Activated T-helper 1 cell treated with anti-CD3 and anti-CD28 coated beads, Interleukin-2, amount 50 U/mL, for 16 hours (primary cell): Measurements from ENCODE around the gene CEP295NL.
"Not testable (repeated sequence)": the region's sequence is repeated elsewhere in the genome, so short reads cannot be mapped to it uniquely, and the experiment has no call there.

Experiments used
- DNase-seq, 2 donors: peaks; one replicate each; pipeline ENCODE4 v3.0.0-alpha.2; 2020; ENCODE audit warnings: low read depth in 1 of 2, low spot score in 1 of 2

The CEP295NL gene

DNA sequence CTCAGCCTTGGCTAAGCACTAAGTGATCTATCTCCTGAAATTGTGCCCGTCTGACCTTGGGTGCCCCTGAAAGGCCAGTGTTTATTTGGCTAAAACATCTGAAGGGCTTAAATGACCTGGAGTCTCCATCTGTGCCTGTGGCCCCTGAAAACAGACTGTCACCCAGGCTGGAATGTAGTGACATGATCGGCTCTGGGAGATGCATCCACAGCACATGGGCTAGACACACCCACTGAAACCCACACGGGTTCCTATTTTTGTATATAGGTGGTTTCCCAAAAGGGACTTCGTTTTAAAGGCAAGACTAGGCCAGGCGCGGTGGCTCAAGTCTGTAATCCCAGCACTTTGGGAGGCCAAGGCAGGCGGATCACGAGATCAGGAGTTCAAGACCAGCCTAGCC, 13.5 kb downstream of the CEP295NL start:
- DNase-seq, result no peak

DNA sequence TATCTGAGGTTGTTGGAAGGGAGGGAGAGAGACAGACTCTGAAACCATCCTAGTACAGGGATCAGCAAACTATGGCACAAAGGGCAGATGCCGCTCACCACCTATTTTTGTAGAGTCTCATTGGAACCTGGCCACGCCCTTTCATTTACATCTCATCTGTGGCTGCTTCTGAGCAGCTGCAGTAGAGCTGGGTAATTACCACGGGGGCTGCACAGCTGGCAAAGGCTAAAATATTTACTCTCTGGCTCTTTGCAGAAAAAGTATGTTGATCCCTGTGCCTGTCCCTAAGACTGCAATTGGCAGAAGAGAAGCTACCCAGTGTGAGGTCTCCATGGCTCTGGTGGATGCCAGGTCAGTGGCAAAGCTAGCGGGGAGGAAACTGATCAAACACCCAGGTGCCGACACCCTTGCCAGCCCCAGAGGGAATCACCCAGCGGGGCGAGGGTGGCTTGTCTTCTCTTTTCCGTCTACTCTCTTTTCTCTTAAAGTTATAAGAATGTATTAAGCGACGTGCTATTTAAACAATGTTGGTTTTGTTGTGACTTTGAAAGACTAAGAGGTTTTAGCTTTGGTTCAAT, 14.0 kb downstream of the CEP295NL start:
- DNase-seq, result no peak

DNA sequence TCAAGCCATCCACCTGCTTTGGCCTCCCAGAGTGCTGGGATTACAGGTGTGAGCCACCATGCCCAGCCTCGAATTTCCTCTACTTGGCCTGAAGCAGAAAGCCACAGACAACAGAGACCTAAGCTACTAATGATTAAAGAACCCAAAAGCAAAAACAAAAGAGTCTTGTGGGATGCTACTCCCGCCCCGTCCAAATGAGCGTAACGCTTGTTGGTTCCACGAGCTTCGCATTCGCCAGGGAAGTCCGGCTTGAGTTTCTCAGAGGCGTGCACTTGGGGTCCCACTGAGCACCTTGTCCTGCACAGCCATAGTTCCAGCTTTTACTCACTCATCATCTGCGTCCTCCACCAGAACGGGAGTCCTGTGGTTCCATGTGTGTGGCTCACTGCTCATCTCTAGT, 16.0 kb downstream of the CEP295NL start:
- no peak for DNase-seq

DNA sequence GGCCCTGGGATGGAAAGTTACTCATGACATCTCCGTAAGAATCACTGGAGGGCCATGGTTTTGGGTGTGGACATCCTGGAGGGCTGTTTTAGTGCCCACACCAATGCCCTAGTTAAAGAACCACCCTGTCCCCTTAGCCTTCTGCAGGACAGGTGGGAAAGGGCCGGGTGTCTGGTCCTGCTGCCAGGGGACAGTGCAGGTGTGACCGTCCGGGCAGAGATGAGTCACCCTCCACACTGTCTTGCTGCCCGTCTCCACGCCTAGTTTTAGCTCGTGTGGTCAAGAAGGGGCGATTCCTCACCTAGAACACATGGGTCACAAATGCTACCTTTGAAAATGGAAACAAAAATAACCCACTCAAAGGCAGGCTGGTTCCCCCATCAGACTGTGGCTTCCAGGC, 17.0 kb downstream of the CEP295NL start:
- no peak for DNase-seq

DNA sequence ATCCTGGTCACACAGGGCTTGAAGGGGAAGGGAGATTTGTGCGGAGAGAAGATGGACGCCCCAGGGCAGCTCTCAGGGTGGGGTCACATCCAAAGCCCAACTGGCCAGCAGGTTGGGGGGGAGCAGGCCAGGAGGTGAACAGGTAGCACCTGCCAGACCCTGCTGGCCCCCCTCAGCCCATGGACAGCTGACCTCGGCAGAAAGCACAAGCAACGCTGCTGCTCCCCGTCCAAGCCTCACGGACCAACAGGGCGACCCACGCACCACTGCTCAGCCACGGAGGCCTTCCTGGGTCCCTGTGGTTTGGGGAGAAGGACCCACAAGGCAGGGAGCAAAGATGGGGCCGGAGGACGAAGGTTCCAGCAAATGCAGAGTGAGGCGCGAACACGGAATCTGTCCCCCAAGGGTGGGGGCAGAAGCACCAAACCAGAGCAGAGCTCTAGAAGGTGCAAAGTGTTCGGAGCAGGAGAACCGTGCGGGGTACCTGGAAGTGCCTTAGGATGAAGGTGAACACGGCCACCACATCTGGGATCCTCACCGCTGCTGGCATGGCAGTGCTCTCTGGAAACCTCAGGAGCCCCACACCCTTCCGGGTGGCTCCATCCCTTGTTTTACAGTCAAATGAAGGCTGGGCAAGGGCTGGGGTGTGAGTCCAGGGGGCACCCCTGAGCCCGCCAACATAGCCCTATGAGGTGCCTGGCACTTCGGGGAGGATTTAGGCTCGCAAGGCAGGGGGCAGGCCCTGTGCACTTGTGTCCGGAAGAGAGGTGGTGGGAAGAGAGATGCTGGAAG, 17.9 kb downstream of the CEP295NL start:
- DNase-seq, result no peak

DNA sequence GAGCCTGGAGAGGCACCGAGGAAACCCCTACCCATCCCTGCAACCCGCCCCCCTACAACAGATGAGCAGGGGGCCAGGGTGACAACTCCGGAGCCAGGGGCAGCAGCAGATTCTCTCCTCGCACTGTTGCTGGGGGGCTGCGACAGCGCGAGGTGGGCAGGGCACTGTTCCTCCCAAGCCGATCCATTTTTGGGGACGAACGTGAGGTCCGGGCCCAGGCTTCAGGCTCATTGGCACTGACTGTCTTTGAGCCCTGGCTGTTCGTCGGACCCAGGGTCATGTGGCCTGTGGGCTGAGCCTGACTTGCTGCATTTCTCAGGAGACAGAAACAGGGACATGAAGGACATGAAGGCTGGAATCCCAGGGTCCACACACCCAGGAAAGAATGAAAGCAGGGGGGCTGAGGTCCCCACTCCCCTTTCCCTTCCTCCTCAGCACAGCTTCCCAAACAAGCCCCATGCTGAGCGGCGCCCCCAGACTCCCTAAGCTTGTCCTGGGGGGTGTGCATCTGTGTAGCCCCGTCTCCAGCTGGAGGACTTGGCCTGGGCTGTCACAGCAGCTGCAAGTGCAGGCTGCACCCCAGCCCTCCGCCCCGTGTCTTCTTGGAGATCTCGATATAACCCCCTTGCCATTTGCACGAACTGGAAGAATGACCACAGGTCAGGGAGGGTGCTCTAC, 18.7 kb downstream of the CEP295NL start:
- DNase-seq, result no peak

DNA sequence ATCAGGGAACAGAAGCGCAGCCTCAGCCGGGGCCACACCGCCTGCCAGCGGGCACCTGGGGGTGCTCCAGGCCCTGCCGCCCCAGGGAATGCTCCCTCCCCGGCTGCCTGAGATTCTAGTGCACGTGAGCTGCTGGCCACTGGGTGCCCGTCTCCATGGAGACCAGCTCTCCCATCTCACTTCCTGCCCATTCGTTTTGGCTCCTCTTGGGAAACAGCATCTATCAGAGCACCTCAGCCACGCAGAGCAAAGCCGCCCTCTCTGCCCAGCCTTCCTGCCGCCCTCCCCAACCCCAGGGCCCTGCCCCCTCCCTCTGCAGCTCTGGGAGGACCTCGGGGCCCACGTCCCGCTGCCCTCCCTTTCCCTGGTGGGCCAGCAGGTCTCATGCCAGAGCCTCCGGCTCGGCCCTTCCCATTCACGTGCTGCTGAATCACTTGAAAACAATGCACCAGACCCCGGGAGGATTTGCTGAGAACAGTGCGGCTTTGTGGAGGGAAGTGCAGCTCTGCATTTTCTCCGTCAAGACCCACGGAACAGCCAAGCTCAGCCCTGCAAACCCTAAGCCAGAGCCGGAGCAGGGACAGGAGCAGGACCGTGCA, 19.4 kb downstream of the CEP295NL start:
- DNase-seq, result no peak

DNA sequence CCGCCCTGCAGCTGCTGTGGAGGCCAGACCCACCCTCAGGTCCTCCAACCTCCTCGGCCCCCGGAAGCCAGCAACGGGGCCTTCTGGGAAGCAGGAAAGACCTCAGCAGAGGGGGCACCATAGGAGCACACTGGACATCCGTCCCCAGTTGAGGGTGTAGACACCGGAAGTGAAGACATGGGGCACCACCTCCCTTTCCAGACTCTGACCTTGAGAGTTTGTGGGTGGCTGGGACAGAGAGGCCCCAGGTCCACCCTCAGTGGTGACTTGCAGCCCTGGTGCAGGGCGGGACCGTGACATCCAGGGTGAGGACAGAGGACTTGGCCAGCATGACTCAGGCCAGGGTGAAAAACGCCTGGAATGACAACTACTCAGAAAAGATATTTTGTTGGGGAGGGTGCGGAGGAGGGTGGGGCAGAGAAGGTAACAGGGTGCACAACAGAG, 19.9 kb downstream of the CEP295NL start:
- no peak for DNase-seq

DNA sequence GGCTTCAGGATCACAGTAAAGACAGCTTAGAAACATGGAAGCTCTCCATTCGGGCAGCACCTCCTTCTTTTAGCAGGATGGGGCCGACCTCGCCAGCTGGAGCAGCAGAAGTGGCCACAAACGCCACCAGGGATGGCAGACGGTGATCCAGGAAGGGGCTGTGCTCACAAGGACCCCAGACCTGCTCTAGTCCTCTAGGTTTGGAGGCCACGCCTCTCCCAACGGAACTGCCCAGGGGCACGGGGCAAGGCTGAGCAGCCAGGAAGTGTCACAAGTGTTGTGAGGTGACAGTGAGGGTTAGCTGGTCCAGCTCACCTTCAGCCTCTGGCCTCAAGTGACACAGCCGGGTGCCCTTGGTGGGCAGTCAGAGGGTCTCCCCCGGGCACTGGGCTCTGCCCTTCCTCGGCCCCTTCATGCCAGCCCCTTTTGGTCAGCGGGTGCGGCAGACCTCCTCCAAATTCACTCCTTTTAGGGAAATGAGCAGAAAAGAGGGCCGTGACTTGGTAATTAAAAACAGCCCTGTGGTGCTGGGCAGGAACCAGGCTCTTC, 20.4 kb downstream of the CEP295NL start:
- DNase-seq, result no peak

DNA sequence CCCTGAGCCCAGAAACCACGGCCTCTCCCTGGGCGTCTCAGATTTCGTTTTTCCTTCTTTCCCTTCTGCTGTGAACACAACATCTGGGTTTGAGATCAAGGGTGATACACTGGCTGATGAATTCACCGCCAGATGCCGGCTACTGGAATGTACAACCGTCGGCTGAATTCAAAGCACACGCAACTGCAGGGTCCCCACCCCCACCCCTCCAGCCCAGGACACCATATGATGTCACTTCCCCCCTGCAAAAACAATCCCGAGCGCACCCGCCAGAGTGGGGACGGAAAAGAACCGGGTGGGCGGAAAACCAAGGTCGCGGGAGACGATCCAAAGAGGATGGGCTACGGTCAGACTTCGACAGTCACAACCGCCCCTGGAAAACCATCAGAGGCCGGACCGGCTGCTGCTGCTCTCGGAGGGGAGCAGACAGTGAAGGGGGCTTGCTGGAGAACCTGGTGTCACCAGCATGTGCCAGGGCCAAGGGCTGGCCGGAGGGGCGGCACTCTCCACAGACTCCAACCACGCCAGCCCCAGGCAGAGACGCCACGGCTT, 23.3 kb downstream of the CEP295NL start:
- no peak for DNase-seq

DNA sequence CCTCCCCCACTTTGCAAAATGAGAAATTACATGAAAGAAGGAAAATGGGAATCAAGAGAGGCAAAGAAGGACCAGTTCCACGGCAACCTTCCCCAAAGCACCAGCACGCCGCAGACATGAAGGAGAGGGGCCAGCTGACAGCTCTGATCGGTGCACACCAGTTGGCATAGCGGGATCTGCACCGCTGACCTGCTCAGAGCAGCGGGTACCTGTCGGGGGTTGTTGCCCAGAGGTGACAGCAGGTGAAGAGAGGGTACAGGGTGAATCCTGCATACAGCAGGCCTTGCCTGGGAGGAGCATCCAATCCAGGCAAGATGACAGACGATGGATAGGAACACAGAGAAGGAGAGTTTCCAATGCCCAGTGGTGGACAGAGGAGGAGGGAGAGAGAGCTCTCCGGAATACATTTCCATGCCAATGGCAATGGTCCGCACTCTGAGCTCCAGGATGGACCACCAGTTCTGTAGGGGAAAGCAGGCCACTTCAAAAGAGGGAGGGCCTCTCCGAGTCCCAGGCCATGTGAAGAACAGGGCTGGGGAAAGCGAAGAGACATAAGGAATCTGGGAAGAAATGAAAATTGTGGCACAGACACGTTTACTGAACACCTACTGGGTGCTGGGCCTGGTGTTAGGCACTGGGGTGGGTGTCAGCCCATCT, 24.0 kb downstream of the CEP295NL start:
- no peak for DNase-seq

DNA sequence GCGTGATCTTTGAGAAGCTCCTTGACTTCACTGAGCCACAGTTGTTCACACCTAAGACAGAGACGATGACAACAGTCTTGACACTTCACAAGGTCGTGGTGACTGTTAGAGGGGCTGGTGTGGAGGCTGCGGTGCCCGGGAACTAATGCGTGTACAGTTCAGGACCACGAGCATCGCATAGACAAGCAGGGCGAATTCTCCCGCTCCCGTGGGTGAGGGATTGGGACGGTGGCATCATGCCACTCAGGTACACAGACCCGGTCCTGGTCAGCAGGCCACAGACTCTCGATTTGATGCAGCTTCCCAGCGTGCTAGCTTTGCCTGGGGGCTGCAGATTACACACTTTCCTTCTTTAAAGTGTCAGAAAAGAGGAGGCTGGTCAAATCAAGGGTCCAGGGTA, 24.7 kb downstream of the CEP295NL start:
- DNase-seq, result no peak

DNA sequence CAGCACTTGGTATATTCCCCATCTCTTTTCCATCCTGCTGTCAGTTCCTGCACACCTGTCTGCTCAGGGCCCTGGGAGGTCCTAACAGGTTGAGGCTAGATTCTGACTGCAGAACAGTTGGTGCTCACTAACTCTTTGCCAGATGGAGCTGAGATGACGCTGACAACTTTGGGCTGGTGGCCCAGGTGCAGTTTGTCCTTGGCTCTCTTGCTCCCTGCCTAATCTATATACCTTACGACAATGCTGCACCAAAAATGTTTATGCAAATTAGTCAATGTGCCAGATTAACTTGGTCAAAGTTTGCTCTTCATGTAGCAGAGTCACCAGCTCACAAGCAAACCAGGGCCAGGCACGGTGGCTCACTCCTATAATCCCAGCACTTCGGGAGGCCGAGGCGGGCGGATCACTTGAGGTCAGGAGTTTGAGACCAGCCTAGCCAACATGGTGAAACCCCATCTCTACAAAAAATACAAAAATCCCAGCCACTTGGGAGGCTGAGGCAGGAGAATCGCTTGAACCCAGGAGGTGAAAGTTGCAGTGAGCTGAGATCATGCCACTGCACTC, 26.0 kb downstream of the CEP295NL start:
- DNase-seq, result not testable (repeated sequence)

DNA sequence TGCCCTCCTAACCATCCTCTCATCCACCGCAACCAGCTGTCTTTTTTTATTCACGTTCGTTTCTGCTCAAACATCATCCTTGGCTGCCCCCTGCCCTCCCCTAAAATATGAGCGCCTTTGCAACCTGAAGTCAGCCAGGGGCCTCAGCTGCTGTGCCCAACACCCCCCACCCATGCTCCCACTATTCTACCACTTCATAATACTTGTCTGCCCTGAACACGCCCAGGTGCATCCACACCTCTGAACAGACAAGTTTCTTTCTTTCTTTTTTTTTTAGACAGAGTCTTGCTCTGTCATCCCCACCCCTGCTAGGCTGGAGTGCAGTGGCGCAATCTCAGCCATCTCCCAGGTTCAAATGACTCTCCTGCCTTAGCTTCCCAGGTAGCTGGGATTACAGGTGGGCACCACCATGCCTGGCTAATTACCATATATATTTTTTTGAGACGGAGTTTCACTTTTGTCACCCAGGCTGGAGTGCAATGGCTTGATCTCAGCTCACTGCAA, 26.9 kb downstream of the CEP295NL start:
- DNase-seq, result no peak

DNA sequence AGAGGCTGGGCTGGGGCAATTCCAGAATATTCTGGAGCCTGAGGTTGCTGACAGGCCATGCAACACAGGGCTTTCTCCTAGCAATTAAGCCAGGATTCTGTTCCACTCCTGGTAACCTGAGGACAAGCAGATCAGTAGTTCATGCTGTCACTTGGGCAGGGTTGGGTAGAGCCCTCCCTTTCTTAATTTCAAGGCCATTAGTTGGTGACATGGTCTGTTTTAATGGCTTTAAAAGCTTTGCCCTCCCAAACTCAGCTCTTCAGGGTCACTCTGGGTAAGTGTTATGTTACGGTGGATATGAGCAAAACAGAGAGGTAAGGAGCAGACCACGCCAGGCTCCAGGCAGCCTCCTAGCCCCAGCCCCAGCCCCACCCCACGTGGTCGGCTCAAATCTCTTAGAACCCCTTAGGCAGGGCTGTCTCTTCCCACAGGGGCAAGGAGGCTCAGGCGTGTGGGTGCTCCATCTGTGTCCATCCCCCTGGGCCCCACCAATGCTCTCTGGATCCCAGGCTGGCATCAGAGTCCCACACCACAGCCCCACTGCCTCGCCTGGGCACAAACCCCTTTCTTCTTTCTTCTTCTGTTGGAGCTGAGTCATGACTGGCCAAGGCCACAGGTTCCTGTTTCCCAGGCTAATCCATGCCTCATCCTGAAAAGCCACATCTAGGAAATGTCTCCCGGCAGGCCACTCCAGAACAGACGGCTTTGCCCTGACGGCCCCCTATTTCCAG, 27.5 kb downstream of the CEP295NL start:
- DNase-seq, result no peak

DNA sequence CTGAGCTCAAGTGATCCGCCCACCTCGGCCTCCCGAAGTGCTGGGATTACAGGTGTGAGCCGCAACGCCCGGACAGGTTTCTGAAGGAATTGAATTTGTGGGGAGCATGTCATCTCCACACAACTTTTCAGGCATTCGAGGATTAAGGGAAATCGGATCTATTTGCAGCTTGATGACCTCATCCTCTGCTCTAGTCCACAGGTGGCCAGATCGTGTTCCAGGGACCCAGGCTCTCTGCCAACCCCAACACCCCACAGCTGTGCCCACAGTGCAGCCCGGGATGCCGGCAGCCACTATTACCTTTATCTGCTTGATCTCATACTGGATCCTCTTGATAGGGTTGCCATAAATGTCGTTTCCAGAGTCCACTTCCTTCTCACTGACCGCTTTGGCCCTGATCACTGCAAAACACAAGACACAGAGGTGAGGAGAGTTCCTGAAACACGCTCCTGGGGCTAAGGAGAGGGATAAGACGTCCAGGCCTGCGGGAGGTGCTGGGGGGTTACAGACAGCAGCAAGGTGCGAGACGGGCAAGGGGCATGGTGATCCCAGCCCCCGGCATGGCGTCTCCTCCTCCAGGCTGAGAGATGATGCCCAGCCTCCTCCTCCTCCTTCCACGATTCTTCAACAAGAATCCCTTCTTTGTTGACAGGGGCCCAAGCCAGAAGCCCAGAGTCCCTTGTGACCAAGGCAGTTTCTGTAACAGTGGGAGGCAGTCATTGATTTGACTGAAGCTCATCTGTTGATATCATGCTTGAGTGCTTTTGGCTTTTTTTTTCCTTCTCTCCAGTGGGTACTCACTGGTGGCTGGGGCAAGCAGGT, 29.3 kb downstream of the CEP295NL start:
- no peak for DNase-seq

DNA sequence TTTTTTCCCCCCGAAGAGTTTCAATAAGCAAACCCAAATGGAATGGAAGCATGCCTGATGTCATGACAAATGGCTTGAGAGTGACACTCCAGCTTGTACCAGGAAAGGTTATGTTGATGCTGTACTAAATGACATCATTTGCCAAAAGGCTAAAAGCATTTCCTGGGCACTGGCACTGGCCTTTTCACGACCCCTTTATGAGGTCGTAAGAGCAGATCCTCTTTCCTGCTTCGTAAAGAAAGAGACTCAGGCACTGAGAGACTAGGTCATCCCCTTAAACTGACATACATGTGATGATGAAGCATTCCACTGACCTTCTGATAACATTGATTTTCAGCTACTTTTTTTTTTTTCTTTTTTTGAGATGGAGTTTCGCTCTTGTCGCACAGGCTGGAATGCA, 30.5 kb downstream of the CEP295NL start:
- no peak for DNase-seq

DNA sequence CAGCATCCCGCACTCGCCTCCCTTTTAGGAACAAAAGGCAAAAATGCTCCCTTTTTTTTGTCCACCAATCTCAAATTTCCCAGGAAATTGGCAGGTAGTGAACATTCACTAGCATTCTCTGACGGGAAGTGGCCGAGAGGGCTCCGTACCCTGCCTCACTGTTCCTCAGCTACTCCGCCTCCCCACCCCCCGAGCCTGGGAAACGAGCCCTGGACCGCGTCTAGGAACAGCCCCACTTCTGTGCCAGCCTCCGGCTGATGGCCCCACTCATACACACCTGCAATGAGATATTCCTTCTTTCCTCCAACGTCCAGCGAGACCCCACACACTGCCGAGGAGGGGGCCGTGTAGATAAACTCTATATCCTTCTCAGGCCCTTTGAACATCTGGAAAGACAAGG, 32.4 kb downstream of the CEP295NL start:
- DNase-seq, result no peak

DNA sequence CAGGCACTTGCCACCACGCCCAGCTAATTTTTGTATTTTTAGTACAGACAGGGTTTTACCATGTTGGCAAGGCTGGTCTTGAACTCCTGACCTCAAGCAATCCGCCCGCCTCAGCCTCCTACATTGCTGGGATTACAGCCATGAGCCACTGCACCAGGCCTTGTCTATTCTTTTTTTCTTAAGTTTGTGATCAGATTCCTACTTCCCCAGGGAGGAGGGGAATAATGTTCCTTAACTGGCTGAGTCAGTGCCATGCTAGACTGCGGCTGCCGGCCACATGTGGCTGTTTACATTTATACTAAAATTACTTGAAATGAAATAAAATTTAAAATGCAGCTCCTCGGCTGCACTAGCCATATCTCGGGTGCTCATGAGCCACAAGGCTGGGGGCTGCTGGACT, 34.6 kb downstream of the CEP295NL start:
- no peak for DNase-seq
